Mesendoderm (in vitro differentiated cells): ENCODE results near the gene CFAP97D2.

Source experiments
- DNase-seq: peaks from one replicate; pipeline ENCODE4 v3.0.0; 2013
- H2AK5ac ChIP-seq: 2 replicates; pipeline ENCODE4 v1.6.1; 2013; ENCODE audit warnings: low read length, inconsistent platforms
- H2BK120ac ChIP-seq: 2 replicates; pipeline ENCODE4 v1.6.1; 2013; ENCODE audit warnings: low read depth, mild to moderate bottlenecking, low read length, moderate library complexity, mixed read lengths
- H2BK15ac ChIP-seq: replicated peaks from 2 replicates; pipeline ENCODE4 v1.6.1; 2013; ENCODE audit warnings: low read depth, mild to moderate bottlenecking, moderate library complexity
- H2BK5ac ChIP-seq: 2 replicates; pipeline ENCODE4 v1.6.1; 2013; ENCODE audit warnings: low read length, inconsistent platforms
- H3K18ac ChIP-seq: 2 replicates; pipeline ENCODE4 v1.6.1; 2013; ENCODE audit warnings: mild to moderate bottlenecking, low read length, mixed read lengths
- H3K23ac ChIP-seq: one replicate; pipeline ENCODE4 v1.6.1; 2013; ENCODE audit warnings: low read length
- H3K27ac ChIP-seq: 2 replicates; pipeline ENCODE4 v1.5.1; 2013; ENCODE audit warnings: low read depth, mild to moderate bottlenecking, inconsistent platforms, low read length, moderate library complexity
- H3K27me3 ChIP-seq: 2 replicates; pipeline ENCODE4 v1.6.1; 2013; ENCODE audit warnings: low read length, control low read depth, mild to moderate bottlenecking, inconsistent platforms; ENCODE audit not compliant: insufficient read depth, poor library complexity
- H3K36me3 ChIP-seq: 2 replicates; pipeline ENCODE4 v1.6.1; 2013; ENCODE audit warnings: low read length, inconsistent platforms; ENCODE audit not compliant: control insufficient read depth, insufficient read depth
- H3K4ac ChIP-seq: one replicate; pipeline ENCODE4 v1.6.1; 2013; ENCODE audit warnings: low read depth, mild to moderate bottlenecking, low read length, moderate library complexity
- H3K4me1 ChIP-seq: 2 replicates; pipeline ENCODE4 v1.6.1; 2013; ENCODE audit warnings: low read depth, low read length, inconsistent platforms; ENCODE audit not compliant: control insufficient read depth
- H3K4me2 ChIP-seq: 2 replicates; pipeline ENCODE4 v1.6.1; 2013; ENCODE audit warnings: low read length
- H3K4me3 ChIP-seq: 2 replicates; pipeline ENCODE4 v1.5.1; 2013; ENCODE audit warnings: mild to moderate bottlenecking, low read length
- H3K56ac ChIP-seq: one replicate; pipeline ENCODE4 v1.6.1; 2013; ENCODE audit warnings: low read length
- H3K79me1 ChIP-seq: 2 replicates; pipeline ENCODE4 v1.6.1; 2013; ENCODE audit warnings: low read length, inconsistent platforms
- H3K79me2 ChIP-seq: 2 replicates; pipeline ENCODE4 v1.6.1; 2013; ENCODE audit warnings: mild to moderate bottlenecking, low read length; ENCODE audit not compliant: control insufficient read depth, insufficient read depth
- H3K9ac ChIP-seq: 2 replicates; pipeline ENCODE4 v1.6.1; 2013; ENCODE audit warnings: low read length, inconsistent platforms
- H4K5ac ChIP-seq: one replicate; pipeline ENCODE4 v1.6.1; 2013; ENCODE audit warnings: low read length
- H4K8ac ChIP-seq: one replicate; pipeline ENCODE4 v1.6.1; 2013; ENCODE audit warnings: low read depth, mild to moderate bottlenecking, control low read depth, low read length, moderate library complexity
- WGBS: extraction: QIAGEN DNeasy Blood & Tissue Kit; methylation state at CpG from one replicate; pipeline ENCODE4 v1.1.7; 2013; ENCODE audit warnings: low lambda C conversion rate, missing lambda C conversion rate; ENCODE audit not compliant: insufficient coverage; ENCODE audit errors: extremely low coverage; 5-methylcytosine and 5-hydroxymethylcytosine counted together

The CFAP97D2 gene

GRCh38 chr13:114202581-114202980 is 23.5 kb downstream of the CFAP97D2 start:
- H4K8ac ChIP-seq = no peak overlapping the region
- H3K9ac ChIP-seq = no peak overlapping the region
- no peak overlapping the region for H3K18ac ChIP-seq
- no peak overlapping the region for H2BK5ac ChIP-seq
- H3K36me3 ChIP-seq = no peaks in the 10 kb centered on the region
- no peak overlapping the region for H3K23ac ChIP-seq
- WGBS = no CpG with 5 or more reads among the region's 6 CpGs
- no peak overlapping the region for H3K56ac ChIP-seq
- H3K4me1 ChIP-seq = no peaks in the 10 kb centered on the region
- H3K27me3 ChIP-seq = no peaks in the 10 kb centered on the region
- H2BK120ac ChIP-seq = no peak overlapping the region
- no peaks in the 10 kb centered on the region for H3K79me2 ChIP-seq
- no peak overlapping the region for H2AK5ac ChIP-seq
- H3K4me3 ChIP-seq = no peak overlapping the region
- no peak overlapping the region for H3K4me2 ChIP-seq
- no peak overlapping the region for H3K4ac ChIP-seq
- H2BK15ac ChIP-seq = no peak overlapping the region
- H3K79me1 ChIP-seq = no peaks in the 10 kb centered on the region
- no peak for DNase-seq
- no peak overlapping the region for H3K27ac ChIP-seq
- H4K5ac ChIP-seq = no peak overlapping the region

- Histone ChIP-seq H2AK5ac (no peak overlapping the region), H3K9ac (no peak overlapping the region), H3K79me1 (no peaks in the 10 kb centered on the region), H3K56ac (no peak overlapping the region), H3K4me2 (no peak overlapping the region), H3K23ac (no peak overlapping the region), H2BK15ac (no peak overlapping the region), H3K27me3 (no peaks in the 10 kb centered on the region), H3K27ac (no peak overlapping the region), H3K79me2 (no peaks in the 10 kb centered on the region), H3K4ac (no peak overlapping the region), H3K4me3 (no peak overlapping the region), H2BK120ac (no peak overlapping the region), H2BK5ac (no peak overlapping the region), H4K8ac (no peak overlapping the region), H4K5ac (no peak overlapping the region), H3K18ac (no peak overlapping the region), H3K36me3 (no peaks in the 10 kb centered on the region), H3K4me1 (no peaks in the 10 kb centered on the region)
- no CpG with 5 or more reads among the region's 4 CpGs for WGBS
- no peak for DNase-seq
Observed at GRCh38 chr13:114203536-114203935, 24.5 kb downstream of the CFAP97D2 start.

DNA sequence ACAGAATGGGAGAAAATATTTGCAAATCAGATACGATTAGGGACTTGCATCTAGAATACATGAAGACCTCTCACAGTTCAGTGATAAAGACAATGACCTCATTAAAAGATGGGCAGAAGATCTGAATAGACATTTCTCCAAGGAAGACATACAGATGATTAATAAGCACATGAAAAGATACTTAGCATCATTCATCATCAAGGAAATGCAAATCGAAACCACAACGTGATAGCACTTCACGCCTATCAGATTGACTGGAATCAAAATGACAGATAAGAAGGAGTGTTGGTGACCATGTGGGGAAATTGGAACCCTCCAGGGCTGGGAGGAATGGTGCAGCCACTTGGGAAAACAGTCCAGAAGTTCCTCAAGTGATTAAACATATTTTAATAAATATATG is 25.8 kb downstream of the CFAP97D2 start:
- Histone ChIP-seq H3K4me1 (no peaks in the 10 kb centered on the region), H3K56ac (no peak overlapping the region), H2AK5ac (no peak overlapping the region), H3K4me2 (no peak overlapping the region), H2BK5ac (no peak overlapping the region), H3K18ac (no peak overlapping the region), H3K4me3 (no peak overlapping the region), H3K4ac (no peak overlapping the region), H3K23ac (no peak overlapping the region), H3K27ac (no peak overlapping the region), H4K8ac (no peak overlapping the region), H3K27me3 (no peaks in the 10 kb centered on the region), H3K79me2 (no peaks in the 10 kb centered on the region), H3K9ac (no peak overlapping the region), H3K79me1 (no peaks in the 10 kb centered on the region), H4K5ac (no peak overlapping the region), H3K36me3 (no peaks in the 10 kb centered on the region), H2BK15ac (no peak overlapping the region), H2BK120ac (no peak overlapping the region)
- no CpG with 5 or more reads among the region's 4 CpGs for WGBS
- no peak for DNase-seq

DNA sequence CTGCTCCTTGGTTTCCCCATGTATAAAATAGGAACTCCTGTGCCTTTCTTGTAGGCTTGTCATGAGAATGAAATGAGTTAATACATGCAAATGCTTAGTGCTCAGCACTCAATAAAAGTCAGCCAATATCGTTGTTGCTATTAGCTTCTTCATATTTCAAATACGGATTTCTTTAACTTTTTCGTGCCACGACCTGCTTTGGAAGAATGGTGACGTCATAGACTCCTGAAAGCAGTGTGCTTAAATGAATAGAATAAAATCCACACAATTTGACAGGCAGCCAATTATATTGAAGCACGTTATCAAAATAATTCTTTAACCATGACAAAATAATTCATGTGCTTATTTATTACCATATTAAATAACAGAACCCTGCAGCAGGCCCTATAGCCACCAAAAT is 29.1 kb downstream of the CFAP97D2 start:
- Histone ChIP-seq H3K4me1 (no peaks in the 10 kb centered on the region), H4K8ac (no peak overlapping the region), H3K27ac (no peak overlapping the region), H3K4ac (no peak overlapping the region), H3K79me2 (no peaks in the 10 kb centered on the region), H2BK15ac (no peak overlapping the region), H3K4me2 (no peak overlapping the region), H2BK5ac (no peak overlapping the region), H3K9ac (no peak overlapping the region), H3K79me1 (no peaks in the 10 kb centered on the region), H3K23ac (no peak overlapping the region), H2AK5ac (no peak overlapping the region), H4K5ac (no peak overlapping the region), H3K27me3 (no peaks in the 10 kb centered on the region), H3K18ac (no peak overlapping the region), H2BK120ac (no peak overlapping the region), H3K4me3 (no peak overlapping the region), H3K56ac (no peak overlapping the region), H3K36me3 (no peaks in the 10 kb centered on the region)
- DNase-seq = no peak
- WGBS = no CpG with 5 or more reads among the region's 6 CpGs

- no peak overlapping the region for H2BK120ac ChIP-seq
- H3K36me3 ChIP-seq = no peaks in the 10 kb centered on the region
- H2BK5ac ChIP-seq = no peak overlapping the region
- DNase-seq = no peak
- no peak overlapping the region for H3K27ac ChIP-seq
- H3K27me3 ChIP-seq = no peaks in the 10 kb centered on the region
- H3K18ac ChIP-seq = no peak overlapping the region
- H3K4me2 ChIP-seq = no peak overlapping the region
- no CpG with 5 or more reads among the region's 26 CpGs for WGBS
- no peak overlapping the region for H3K4me3 ChIP-seq
- no peaks in the 10 kb centered on the region for H3K79me2 ChIP-seq
- H4K5ac ChIP-seq = no peak overlapping the region
- H3K9ac ChIP-seq = no peak overlapping the region
- H4K8ac ChIP-seq = no peak overlapping the region
- peak overlapping the region; percentile 71 for H3K56ac ChIP-seq
- no peaks in the 10 kb centered on the region for H3K79me1 ChIP-seq
- no peak overlapping the region for H3K4ac ChIP-seq
- H2BK15ac ChIP-seq = no peak overlapping the region
- H3K4me1 ChIP-seq = no peaks in the 10 kb centered on the region
- no peak overlapping the region for H3K23ac ChIP-seq
- no peak overlapping the region for H2AK5ac ChIP-seq
Observed at GRCh38 chr13:114211446-114212157, 32.5 kb downstream of the CFAP97D2 start.

DNA sequence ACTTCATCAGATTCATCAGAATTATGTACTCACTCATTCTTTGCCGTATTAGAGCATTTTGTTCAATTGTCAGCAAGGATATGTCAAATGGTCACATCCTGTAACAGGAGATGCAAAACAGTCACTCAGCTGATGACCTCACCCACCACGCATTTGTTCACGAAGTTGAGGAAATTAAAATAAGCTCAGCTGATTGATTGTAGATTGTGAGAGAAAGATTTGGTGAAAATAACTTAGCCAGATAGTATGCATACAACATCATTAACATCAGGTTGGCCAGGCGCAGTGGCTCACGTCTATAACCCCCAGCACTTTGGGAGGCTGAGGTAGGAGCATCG is 33.1 kb downstream of the CFAP97D2 start:
- Histone ChIP-seq H3K56ac (no peak overlapping the region), H3K9ac (no peak overlapping the region), H2BK15ac (no peak overlapping the region), H3K79me2 (no peaks in the 10 kb centered on the region), H2BK120ac (no peak overlapping the region), H2BK5ac (no peak overlapping the region), H2AK5ac (no peak overlapping the region), H3K4me3 (no peak overlapping the region), H3K4me2 (no peak overlapping the region), H3K27ac (no peak overlapping the region), H3K4ac (no peak overlapping the region), H4K5ac (no peak overlapping the region), H3K27me3 (no peaks in the 10 kb centered on the region), H3K23ac (no peak overlapping the region), H3K79me1 (no peaks in the 10 kb centered on the region), H3K4me1 (no peaks in the 10 kb centered on the region), H3K36me3 (no peaks in the 10 kb centered on the region), H4K8ac (no peak overlapping the region), H3K18ac (no peak overlapping the region)
- no CpG with 5 or more reads among the region's 6 CpGs for WGBS
- DNase-seq = peak; percentile 65
